Astrocyte (in vitro differentiated cells and primary cell): ENCODE measurements around the gene CFDP1. TPM values are rescaled to one million over a fixed set of nuclear protein-coding genes. Genes with fewer than 3 reads are reported as not detected.
A peak's percentile ranks its signal among the peaks of the same experiment; 100 is the strongest.

Experiments used
- DNase-seq: peaks from one replicate; pipeline ENCODE4 v3.0.0-alpha.2; 2010; ENCODE audit warnings: low read depth
- FAIRE-seq: peaks from 2 replicates; lab custom pipeline; 2011; peaks lifted over from hg19 to GRCh38; lab: Jason Lieb, UNC
- H2AFZ ChIP-seq: 2 replicates; pipeline ENCODE4 v1.6.0; 2012; ENCODE audit warnings: low read depth, low read length, inconsistent platforms
- H3K27ac ChIP-seq: 2 replicates; pipeline ENCODE4 v1.5.1; 2011; ENCODE audit warnings: low read depth, low read length, inconsistent platforms
- H3K27me3 ChIP-seq: 2 replicates; pipeline ENCODE4 v1.6.0; 2011; ENCODE audit warnings: low read length, inconsistent platforms; ENCODE audit not compliant: insufficient read depth
- H3K36me3 ChIP-seq: 2 replicates; pipeline ENCODE4 v1.5.1; 2011; ENCODE audit warnings: low read length, inconsistent platforms; ENCODE audit not compliant: insufficient read depth
- H3K4me1 ChIP-seq: 2 replicates; pipeline ENCODE4 v1.5.1; 2011; ENCODE audit warnings: low read length, inconsistent platforms; ENCODE audit not compliant: insufficient read depth
- H3K4me2 ChIP-seq: 2 replicates; pipeline ENCODE4 v1.6.0; 2012; ENCODE audit warnings: low read length, inconsistent platforms
- H3K4me3 ChIP-seq: 2 replicates; pipeline ENCODE4 v1.5.1; 2011; ENCODE audit warnings: low read depth, mild to moderate bottlenecking, low read length, inconsistent platforms; ENCODE audit not compliant: insufficient read depth
- H3K79me2 ChIP-seq: 2 replicates; pipeline ENCODE4 v1.6.0; 2012; ENCODE audit warnings: mild to moderate bottlenecking, low read length, inconsistent platforms; ENCODE audit not compliant: insufficient read depth
- H3K9ac ChIP-seq: 2 replicates; pipeline ENCODE4 v1.6.0; 2012; ENCODE audit warnings: mild to moderate bottlenecking, low read length, inconsistent platforms
- H3K9me3 ChIP-seq: 2 replicates; pipeline ENCODE4 v1.5.1; 2012; ENCODE audit warnings: low read depth, mild to moderate bottlenecking, low read length, inconsistent platforms; ENCODE audit not compliant: insufficient read depth
- H4K20me1 ChIP-seq: 2 replicates; pipeline ENCODE4 v1.6.0; 2012; ENCODE audit warnings: low read length, inconsistent platforms; ENCODE audit not compliant: insufficient read depth
- H3K27ac Mint-ChIP-seq: one replicate; pipeline ENCODE4 v1.8.0; 2021; ENCODE audit warnings: mild to moderate bottlenecking, mixed read lengths; ENCODE audit not compliant: unreplicated experiment
- H3K27me3 Mint-ChIP-seq: one replicate; pipeline ENCODE4 v1.8.0; 2021; ENCODE audit warnings: low read depth, mixed read lengths; ENCODE audit not compliant: unreplicated experiment
- H3K36me3 Mint-ChIP-seq: one replicate; pipeline ENCODE4 v1.8.0; 2021; ENCODE audit warnings: low read depth, mixed read lengths; ENCODE audit not compliant: unreplicated experiment
- H3K4me1 Mint-ChIP-seq: one replicate; pipeline ENCODE4 v1.8.0; 2021; ENCODE audit warnings: low read depth, mixed read lengths; ENCODE audit not compliant: unreplicated experiment
- H3K4me3 Mint-ChIP-seq: one replicate; pipeline ENCODE4 v1.8.0; 2021; ENCODE audit warnings: mild to moderate bottlenecking, moderate library complexity, mixed read lengths; ENCODE audit not compliant: unreplicated experiment
- H3K9me3 Mint-ChIP-seq: one replicate; pipeline ENCODE4 v1.8.0; 2021; ENCODE audit warnings: mild to moderate bottlenecking, mixed read lengths; ENCODE audit not compliant: unreplicated experiment
- EZH2 ChIP-seq: IDR thresholded peaks from 2 replicates; pipeline ENCODE4 v1.6.1; 2012; ENCODE audit warnings: mild to moderate bottlenecking, low read length, inconsistent platforms; ENCODE audit not compliant: insufficient read depth
- total RNA-seq: library from RNA; stranded (reverse); gene quantifications from 2 replicates; pipeline ENCODE4 v1.2.1, GENCODE V29; 2021
- TF ChIP-seq, protein P1 (sequence below): IDR thresholded peaks from 2 replicates; pipeline ENCODE4 v1.5.1; 2011; ENCODE audit warnings: low read depth, mild to moderate bottlenecking, inconsistent platforms, low read length, moderate library complexity; ENCODE audit not compliant: insufficient read depth

CFDP1 gene
- total RNA-seq, 1 donor from 2014 or later, result 36.9 TPM

- Mint-ChIP-seq H3K27me3 (no peaks in the 10 kb centered on the region), H3K4me3 (no peak overlapping the region), H3K9me3 (no peaks in the 10 kb centered on the region), H3K4me1 (peaks cover 27% of the 10 kb centered on the region), H3K27ac (no peak overlapping the region), H3K36me3 (no peaks in the 10 kb centered on the region)
- H2AFZ ChIP-seq, result no peak overlapping the region
- H3K9me3 ChIP-seq, result no peaks in the 10 kb centered on the region
- no peak overlapping the region for H3K27ac ChIP-seq
- H3K4me3 ChIP-seq, result no peak overlapping the region
- TF ChIP-seq EZH2, result no peak
- TF ChIP-seq, protein P1, sequence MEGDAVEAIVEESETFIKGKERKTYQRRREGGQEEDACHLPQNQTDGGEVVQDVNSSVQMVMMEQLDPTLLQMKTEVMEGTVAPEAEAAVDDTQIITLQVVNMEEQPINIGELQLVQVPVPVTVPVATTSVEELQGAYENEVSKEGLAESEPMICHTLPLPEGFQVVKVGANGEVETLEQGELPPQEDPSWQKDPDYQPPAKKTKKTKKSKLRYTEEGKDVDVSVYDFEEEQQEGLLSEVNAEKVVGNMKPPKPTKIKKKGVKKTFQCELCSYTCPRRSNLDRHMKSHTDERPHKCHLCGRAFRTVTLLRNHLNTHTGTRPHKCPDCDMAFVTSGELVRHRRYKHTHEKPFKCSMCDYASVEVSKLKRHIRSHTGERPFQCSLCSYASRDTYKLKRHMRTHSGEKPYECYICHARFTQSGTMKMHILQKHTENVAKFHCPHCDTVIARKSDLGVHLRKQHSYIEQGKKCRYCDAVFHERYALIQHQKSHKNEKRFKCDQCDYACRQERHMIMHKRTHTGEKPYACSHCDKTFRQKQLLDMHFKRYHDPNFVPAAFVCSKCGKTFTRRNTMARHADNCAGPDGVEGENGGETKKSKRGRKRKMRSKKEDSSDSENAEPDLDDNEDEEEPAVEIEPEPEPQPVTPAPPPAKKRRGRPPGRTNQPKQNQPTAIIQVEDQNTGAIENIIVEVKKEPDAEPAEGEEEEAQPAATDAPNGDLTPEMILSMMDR, result no peak
- peaks cover 6% of the 10 kb centered on the region for H3K4me1 ChIP-seq
- H3K27me3 ChIP-seq, result no peaks in the 10 kb centered on the region
- peaks cover 3% of the 10 kb centered on the region for H3K79me2 ChIP-seq
- DNase-seq, result no peak
- H3K36me3 ChIP-seq, result peaks cover 2% of the 10 kb centered on the region
- FAIRE-seq, result no peak
- H3K9ac ChIP-seq, result no peak overlapping the region
- no peak overlapping the region for H3K4me2 ChIP-seq
- no peaks in the 10 kb centered on the region for H4K20me1 ChIP-seq
Observed at GRCh38 chr16:75383141-75383540, 50.2 kb downstream of the CFDP1 start.

DNA sequence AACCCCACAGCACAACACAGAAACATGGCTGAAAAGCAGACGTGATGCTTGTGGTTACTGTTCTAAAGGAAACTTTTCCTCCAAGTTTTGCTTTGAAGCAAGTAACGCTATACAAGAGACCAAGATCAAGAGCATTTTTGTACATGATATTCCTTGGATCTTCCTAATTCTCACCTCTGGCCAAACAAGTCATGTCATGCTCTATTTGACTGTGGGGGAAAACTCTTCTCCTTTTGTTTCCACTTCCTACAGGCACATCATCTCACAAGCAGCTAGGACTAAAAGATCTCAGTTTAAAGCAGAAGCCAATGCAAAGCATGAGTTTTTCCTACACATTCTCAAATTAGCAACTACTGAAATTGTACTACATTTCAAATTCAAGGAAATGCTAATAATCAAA is 50.7 kb downstream of the CFDP1 start:
- peak overlapping the region; percentile 4 for H3K27ac Mint-ChIP-seq
- peaks cover 32% of the 10 kb centered on the region for H3K4me1 Mint-ChIP-seq

GRCh38 chr16:75380870-75381269 is 52.4 kb downstream of the CFDP1 start:
- Histone ChIP-seq H3K27ac (no peak overlapping the region), H3K4me3 (no peak overlapping the region), H4K20me1 (no peaks in the 10 kb centered on the region), H3K4me1 (peaks cover 13% of the 10 kb centered on the region), H2AFZ (no peak overlapping the region), H3K79me2 (peaks cover 6% of the 10 kb centered on the region), H3K9ac (no peak overlapping the region), H3K9me3 (no peaks in the 10 kb centered on the region), H3K27me3 (no peaks in the 10 kb centered on the region), H3K4me2 (no peak overlapping the region), H3K36me3 (peaks cover 2% of the 10 kb centered on the region)
- no peak overlapping the region for H3K4me3 Mint-ChIP-seq
- no peaks in the 10 kb centered on the region for H3K36me3 Mint-ChIP-seq
- H3K27me3 Mint-ChIP-seq, result no peaks in the 10 kb centered on the region
- H3K27ac Mint-ChIP-seq, result no peak overlapping the region
- H3K4me1 Mint-ChIP-seq, result peaks cover 45% of the 10 kb centered on the region
- no peak for DNase-seq
- FAIRE-seq, result no peak
- H3K9me3 Mint-ChIP-seq, result no peaks in the 10 kb centered on the region
- TF ChIP-seq, protein P1, result no peak
- TF ChIP-seq EZH2, result no peak

More for the DNA sequence above, 50.7 kb downstream of the CFDP1 start:
- DNase-seq (no peak), FAIRE-seq (no peak)
- Histone ChIP-seq H3K4me1 (peaks cover 11% of the 10 kb centered on the region), H4K20me1 (no peaks in the 10 kb centered on the region), H3K4me2 (no peak overlapping the region), H3K4me3 (no peak overlapping the region), H3K79me2 (peaks cover 3% of the 10 kb centered on the region), H3K9ac (no peak overlapping the region), H2AFZ (no peak overlapping the region), H3K27me3 (no peaks in the 10 kb centered on the region), H3K36me3 (peaks cover 2% of the 10 kb centered on the region), H3K9me3 (no peaks in the 10 kb centered on the region), H3K27ac (no peak overlapping the region)
- no peak for TF ChIP-seq EZH2
- TF ChIP-seq, protein P1, result no peak
- no peaks in the 10 kb centered on the region for H3K36me3 Mint-ChIP-seq
- no peaks in the 10 kb centered on the region for H3K9me3 Mint-ChIP-seq
- H3K27me3 Mint-ChIP-seq, result no peaks in the 10 kb centered on the region
- H3K4me3 Mint-ChIP-seq, result no peak overlapping the region
